H1 (cell line): ENCODE results near the gene TAMALIN.

Experiments used
- GTF2F1 ChIP-seq: IDR thresholded peaks from 2 replicates; pipeline ENCODE4 v1.6.1; 2012; ENCODE audit warnings: low read depth, low read length, improper control_type of control experiment, borderline replicate concordance
- POLR2A ChIP-seq, 2 experiments: IDR thresholded peaks; 1 replicate in 1 of 2; 2 replicates in 1 of 2; pipeline ENCODE4 v1.6.1; 2011; ENCODE audit warnings: low read depth in 2 of 2, low read length in 2 of 2, mild to moderate bottlenecking in 2 of 2; ENCODE audit errors: control extremely low read depth in 1 of 2
- POLR2AphosphoS5 ChIP-seq: IDR thresholded peaks from 2 replicates; pipeline ENCODE4 v1.6.1; 2011; ENCODE audit warnings: low read depth, low read length
- RAD21 ChIP-seq, 2 experiments: IDR thresholded peaks in 1 of 2; conservative IDR thresholded peaks in 1 of 2; 2 replicates each; pipeline ENCODE4 v1.6.1; 2011; ENCODE audit warnings: low read depth in 2 of 2, low read length in 2 of 2, improper control_type of control experiment in 1 of 2, inconsistent platforms in 1 of 2, mild to moderate bottlenecking in 1 of 2, moderate library complexity in 1 of 2
- SIN3A ChIP-seq, 2 experiments: IDR thresholded peaks in 1 of 2; conservative IDR thresholded peaks in 1 of 2; 2 replicates each; pipeline ENCODE4 v1.6.1; 2011 to 2012; ENCODE audit warnings: low read length in 2 of 2, improper control_type of control experiment in 1 of 2, low read depth in 1 of 2, mild to moderate bottlenecking in 1 of 2
- TAF1 ChIP-seq: IDR thresholded peaks from 2 replicates; pipeline ENCODE4 v1.6.1; 2011; ENCODE audit warnings: mild to moderate bottlenecking, low read depth, low read length
- TEAD4 ChIP-seq: IDR thresholded peaks from 2 replicates; pipeline ENCODE4 v1.6.1; 2012; ENCODE audit warnings: low read depth, low read length, inconsistent platforms, mixed read lengths
- ZNF274 ChIP-seq: IDR thresholded peaks from 2 replicates; pipeline ENCODE4 v1.7.0; 2012; ENCODE audit warnings: low read length, borderline replicate concordance; ENCODE audit errors: extremely low read depth
- TF ChIP-seq, protein P1 (sequence below), 3 experiments: IDR thresholded peaks; 1 replicate in 2 of 3; 2 replicates in 1 of 3; pipeline versions ENCODE4 v1.5.1 to v1.6.1; 2011; ENCODE audit warnings: low read length in 3 of 3, mild to moderate bottlenecking in 3 of 3, inconsistent platforms in 2 of 3, low read depth in 1 of 3, moderate library complexity in 1 of 3; ENCODE audit not compliant: insufficient read depth in 1 of 3; ENCODE audit errors: control extremely low read depth in 1 of 3

DNA sequence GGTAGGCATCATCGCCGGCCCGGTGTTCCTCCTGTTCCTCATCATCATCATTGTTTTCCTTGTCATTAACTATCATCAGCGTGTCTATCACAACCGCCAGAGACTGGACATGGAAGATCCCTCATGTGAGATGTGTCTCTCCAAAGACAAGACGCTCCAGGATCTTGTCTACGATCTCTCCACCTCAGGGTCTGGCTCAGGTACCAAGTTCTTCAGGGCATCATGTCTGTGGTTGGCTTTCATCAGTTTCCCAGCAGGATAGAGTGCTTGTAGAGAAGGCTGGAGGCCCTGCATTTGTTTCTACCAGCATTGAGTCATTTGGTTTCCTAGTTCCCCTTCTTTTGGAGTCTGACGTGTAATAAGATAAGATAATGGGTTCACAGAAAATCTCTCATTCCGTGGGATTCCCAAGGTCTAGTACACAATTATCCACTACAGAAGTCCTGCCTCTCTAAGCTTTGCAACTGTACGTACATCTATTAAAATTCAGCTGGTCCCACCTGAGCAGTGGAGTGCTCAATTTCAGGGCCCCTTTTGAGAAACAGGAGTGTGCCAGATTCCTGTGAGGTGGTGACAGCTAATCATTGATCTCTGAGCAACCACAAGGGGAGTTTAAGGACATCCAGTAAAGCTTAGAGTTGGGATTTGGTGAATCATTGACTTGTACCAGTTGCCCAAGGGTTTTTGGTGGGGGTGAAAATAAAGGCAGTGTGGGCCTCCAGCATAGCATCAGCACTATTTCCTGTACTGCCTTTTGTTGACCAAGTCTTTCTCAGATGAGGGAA lies 30.2 kb upstream of the TAMALIN start:
- TF ChIP-seq, protein P1, sequence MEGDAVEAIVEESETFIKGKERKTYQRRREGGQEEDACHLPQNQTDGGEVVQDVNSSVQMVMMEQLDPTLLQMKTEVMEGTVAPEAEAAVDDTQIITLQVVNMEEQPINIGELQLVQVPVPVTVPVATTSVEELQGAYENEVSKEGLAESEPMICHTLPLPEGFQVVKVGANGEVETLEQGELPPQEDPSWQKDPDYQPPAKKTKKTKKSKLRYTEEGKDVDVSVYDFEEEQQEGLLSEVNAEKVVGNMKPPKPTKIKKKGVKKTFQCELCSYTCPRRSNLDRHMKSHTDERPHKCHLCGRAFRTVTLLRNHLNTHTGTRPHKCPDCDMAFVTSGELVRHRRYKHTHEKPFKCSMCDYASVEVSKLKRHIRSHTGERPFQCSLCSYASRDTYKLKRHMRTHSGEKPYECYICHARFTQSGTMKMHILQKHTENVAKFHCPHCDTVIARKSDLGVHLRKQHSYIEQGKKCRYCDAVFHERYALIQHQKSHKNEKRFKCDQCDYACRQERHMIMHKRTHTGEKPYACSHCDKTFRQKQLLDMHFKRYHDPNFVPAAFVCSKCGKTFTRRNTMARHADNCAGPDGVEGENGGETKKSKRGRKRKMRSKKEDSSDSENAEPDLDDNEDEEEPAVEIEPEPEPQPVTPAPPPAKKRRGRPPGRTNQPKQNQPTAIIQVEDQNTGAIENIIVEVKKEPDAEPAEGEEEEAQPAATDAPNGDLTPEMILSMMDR (IDR thresholded peaks at IDR 0.05; ENCODE audit: control extremely low read depth in 1 of 3, insufficient read depth in 1 of 3, low read depth in 1 of 3, low read length in 3 of 3), result no peak
- no peak for TF ChIP-seq TAF1
- no peak for TF ChIP-seq POLR2A (IDR thresholded peaks at IDR 0.05; ENCODE audit: control extremely low read depth in 1 of 2, low read depth in 2 of 2, low read length in 2 of 2)
- no peak for TF ChIP-seq RAD21 (IDR thresholded peaks at IDR 0.05 in 1 of 2, conservative IDR thresholded peaks at IDR 0.05 in 1 of 2; ENCODE audit: low read depth in 2 of 2, low read length in 2 of 2)
- TF ChIP-seq SIN3A (conservative IDR thresholded peaks at IDR 0.05 in 1 of 2, IDR thresholded peaks at IDR 0.05 in 1 of 2; ENCODE audit: low read depth in 1 of 2, low read length in 2 of 2), result no peak
- TF ChIP-seq POLR2AphosphoS5, result no peak
- no peak for TF ChIP-seq TEAD4
- no peak for TF ChIP-seq ZNF274
- TF ChIP-seq GTF2F1, result no peak
